GM12891 (cell line): ENCODE data around the gene KEAP1.

ENCODE experiments used
- DNase-seq: peaks from one replicate; pipeline ENCODE4 v3.0.0; 2011; ENCODE audit warnings: low spot score; ENCODE audit not compliant: insufficient read length
- FAIRE-seq: peaks from 2 replicates; lab custom pipeline; 2011; peaks lifted over from hg19 to GRCh38; lab: Jason Lieb, UNC
- PAX5 ChIP-seq: IDR thresholded peaks from 2 replicates; pipeline ENCODE4 v1.6.1; 2011; ENCODE audit warnings: low read length, moderate library complexity, mild to moderate bottlenecking; ENCODE audit not compliant: insufficient read depth, severe bottlenecking
- POLR2A ChIP-seq: IDR thresholded peaks from 2 replicates; pipeline ENCODE4 v1.6.1; 2011; ENCODE audit warnings: low read depth, low read length, control low read depth
- POLR2AphosphoS5 ChIP-seq: IDR thresholded peaks from 2 replicates; pipeline ENCODE4 v1.6.1; 2011; ENCODE audit warnings: low read depth, low read length, control low read depth
- POU2F2 ChIP-seq: IDR thresholded peaks from 2 replicates; pipeline ENCODE4 v1.6.1; 2011; ENCODE audit warnings: low read depth, mild to moderate bottlenecking, control low read depth, low read length, moderate library complexity
- SPI1 ChIP-seq: IDR thresholded peaks from 2 replicates; pipeline ENCODE4 v1.6.1; 2011; ENCODE audit warnings: low read depth, low read length, control low read depth
- TAF1 ChIP-seq: IDR thresholded peaks from 2 replicates; pipeline ENCODE4 v1.6.1; 2011; ENCODE audit warnings: low read depth, low read length, control low read depth

The KEAP1 gene

DNA sequence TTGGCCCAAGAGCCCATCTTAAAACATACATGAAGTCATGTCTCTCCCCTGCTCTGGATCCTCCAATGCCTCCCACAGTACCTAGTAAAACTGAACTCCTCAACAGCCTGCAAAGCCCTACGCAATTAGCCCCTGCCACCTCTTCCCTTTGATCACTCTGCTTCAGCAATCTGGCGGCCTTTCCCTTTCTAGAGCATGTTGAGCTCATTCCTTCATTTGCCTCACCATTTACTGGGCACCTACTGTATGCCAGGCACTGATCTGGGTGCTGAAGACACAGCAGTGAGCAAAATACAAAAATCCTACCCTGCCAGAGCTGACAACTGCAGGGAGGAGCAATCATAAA, 2.9 kb downstream of the KEAP1 start:
- TF ChIP-seq PAX5: no peak
- no peak for TF ChIP-seq TAF1
- TF ChIP-seq SPI1: no peak
- no peak for TF ChIP-seq POLR2A
- TF ChIP-seq POU2F2: no peak
- TF ChIP-seq POLR2AphosphoS5: no peak
- FAIRE-seq: no peak
- DNase-seq: no peak

DNA sequence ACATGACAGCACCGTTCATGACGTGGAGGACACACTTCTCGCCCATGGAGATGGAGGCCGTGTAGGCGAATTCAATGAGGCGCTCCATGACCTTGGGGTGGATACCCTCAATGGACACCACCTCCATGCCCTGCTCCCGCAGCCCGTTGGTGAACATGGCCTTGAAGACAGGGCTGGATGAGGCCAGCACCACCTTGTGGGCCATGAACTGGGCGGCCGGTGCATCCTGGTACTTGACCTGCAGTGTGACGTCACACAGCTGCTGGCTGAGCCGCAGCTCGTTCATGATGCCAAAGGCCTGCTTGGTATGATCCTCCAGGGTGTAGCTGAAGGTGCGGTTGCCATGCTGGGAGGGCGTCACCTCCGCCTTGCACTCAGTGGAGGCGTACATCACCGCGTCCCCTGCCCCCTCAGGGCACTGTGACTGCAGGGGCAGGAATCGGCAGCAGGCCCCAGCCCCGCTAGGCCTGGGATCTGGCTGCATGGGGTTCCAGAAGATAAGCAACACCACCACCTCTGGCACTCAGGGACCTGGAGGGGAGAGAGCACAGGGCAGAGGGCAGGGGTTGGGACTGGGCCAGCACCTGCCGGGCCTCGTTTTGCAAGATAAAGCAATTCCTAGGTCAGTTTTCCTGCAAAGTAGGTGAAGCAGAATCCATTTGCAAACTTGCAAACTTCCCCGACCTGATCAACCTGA, 3.5 kb downstream of the KEAP1 start:
- FAIRE-seq (no peak), DNase-seq (no peak)
- no peak for TF ChIP-seq PAX5

DNA sequence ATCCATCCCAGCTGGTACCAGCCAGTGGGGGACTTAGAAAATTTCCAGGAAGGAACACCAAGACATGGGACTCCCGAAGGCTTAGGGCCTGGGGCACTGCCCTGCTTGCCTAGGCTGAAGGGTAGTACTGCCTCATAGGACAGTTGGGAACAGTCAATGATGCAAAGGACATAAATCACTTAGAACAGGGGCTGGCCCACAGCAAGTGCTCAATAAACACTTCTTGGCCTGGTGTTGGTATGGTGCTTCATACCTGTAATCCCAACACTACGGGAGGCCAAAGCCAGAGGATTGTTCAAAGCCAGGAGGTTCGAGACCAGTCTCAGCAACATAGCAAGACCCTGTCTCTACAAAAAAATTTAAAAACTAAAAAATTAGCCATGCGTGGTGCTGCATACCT, 5.8 kb downstream of the KEAP1 start:
- FAIRE-seq (no peak), DNase-seq (no peak)
- TF ChIP-seq POLR2A: no peak
- no peak for TF ChIP-seq TAF1
- TF ChIP-seq POLR2AphosphoS5: no peak
- TF ChIP-seq PAX5: no peak
- TF ChIP-seq SPI1: no peak
- TF ChIP-seq POU2F2: no peak

DNA sequence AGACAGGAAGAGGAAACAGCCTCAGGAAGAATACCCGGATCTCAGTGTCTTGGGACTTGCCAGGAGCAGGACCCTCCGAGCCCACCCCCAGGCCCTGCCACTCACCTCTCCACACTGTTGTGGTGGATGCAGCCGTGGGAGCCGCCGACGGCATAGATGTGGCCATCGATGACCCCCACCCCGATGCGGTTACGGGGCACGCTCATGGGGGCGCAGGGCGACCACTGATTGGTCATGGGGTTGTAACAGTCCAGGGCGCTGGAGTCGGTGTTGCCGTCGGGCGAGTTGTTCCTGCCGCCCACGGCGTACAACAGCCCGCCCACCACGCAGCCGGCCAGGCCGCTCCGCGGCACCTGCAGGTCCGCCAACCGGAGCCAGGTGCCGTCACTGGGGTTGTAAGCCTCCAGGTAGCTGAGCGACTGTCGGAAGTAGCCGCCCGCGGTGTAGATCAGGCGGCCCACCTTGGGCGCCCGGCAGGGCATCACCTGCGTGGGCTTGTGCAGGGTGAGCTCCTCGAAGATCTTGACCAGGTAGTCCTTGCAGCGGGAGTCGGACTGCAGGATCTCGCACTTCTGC, 11.6 kb downstream of the KEAP1 start:
- DNase-seq (no peak), FAIRE-seq (no peak)
- no peak for TF ChIP-seq TAF1
- no peak for TF ChIP-seq SPI1
- TF ChIP-seq POU2F2: no peak
- TF ChIP-seq POLR2A: no peak
- TF ChIP-seq POLR2AphosphoS5: no peak
- TF ChIP-seq PAX5: no peak

DNA sequence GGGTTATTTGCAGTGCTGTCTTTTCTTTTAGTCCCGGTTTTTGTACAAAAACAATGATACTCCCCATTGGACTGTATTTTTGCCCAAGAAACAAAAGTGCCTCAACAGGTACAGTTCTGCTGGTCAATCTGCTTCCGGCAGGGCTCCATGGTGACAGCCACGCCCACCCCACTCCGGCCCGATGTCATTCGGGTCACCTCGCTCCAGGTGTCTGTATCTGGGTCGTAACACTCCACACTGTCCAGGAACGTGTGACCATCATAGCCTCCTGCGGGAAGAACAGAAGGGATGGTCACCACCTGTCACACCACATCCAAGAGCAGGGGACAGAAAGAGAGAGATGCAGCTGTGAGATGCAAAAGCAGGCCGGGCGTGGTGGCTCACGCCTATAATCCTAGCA, 16.6 kb downstream of the KEAP1 start:
- FAIRE-seq (no peak), DNase-seq (no peak)
- TF ChIP-seq SPI1: no peak
- no peak for TF ChIP-seq PAX5
- no peak for TF ChIP-seq POLR2A
- no peak for TF ChIP-seq POLR2AphosphoS5
- no peak for TF ChIP-seq POU2F2
- no peak for TF ChIP-seq TAF1

- no peak for TF ChIP-seq PAX5
- FAIRE-seq (peak; percentile 16), DNase-seq (peak; percentile 52)
Observed at GRCh38 chr19:10478903-10479384, 24.2 kb downstream of the KEAP1 start.

DNA sequence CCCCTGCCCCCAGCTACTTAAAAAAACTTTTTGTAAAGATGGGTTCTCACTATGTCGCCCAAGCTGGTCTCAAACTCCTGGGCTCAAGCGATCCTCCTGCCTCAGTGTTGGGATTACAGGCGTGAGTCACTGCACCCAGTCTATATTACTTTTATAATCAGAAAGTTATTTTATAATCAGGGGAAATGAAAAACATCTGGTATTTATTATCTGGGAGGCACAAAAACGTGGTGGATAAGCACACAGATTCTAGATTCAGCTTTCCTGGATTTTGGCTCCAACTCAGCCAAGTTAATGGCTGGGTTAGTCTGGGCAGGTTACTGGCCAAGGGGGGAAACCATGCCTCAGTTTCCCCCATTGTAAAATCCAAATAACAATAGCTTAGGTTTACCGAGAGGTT, 24.7 kb downstream of the KEAP1 start:
- TF ChIP-seq POU2F2 (no peak), POLR2A (no peak), POLR2AphosphoS5 (no peak)
- FAIRE-seq (no peak), DNase-seq (no peak)

DNA sequence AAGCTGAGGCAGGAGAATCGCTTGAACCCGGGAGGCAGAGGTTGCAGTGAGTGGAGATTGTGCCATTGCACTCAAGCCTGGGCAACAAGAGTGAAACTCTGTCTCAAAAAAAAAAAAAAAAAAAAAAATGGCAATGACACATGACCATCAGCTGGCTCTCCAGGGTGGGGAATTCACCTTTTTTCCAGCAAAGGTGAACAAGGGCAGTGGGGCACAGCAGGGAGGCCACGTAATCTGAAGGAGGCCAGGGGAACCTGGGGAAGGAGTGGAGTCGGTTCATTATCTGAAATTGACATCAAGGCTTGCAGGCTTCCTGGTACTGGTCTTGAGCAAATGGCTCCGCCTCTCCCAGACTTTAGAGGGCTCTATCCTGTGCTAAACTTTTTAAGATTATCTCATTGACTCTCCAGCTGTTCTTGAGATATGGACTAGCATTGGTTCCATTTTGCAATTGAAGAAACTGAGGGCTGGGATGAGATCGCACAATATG, 28.1 kb downstream of the KEAP1 start:
- TF ChIP-seq TAF1 (no peak), POU2F2 (no peak), PAX5 (no peak), SPI1 (no peak), POLR2A (no peak), POLR2AphosphoS5 (no peak)
- FAIRE-seq (no peak), DNase-seq (no peak)

DNA sequence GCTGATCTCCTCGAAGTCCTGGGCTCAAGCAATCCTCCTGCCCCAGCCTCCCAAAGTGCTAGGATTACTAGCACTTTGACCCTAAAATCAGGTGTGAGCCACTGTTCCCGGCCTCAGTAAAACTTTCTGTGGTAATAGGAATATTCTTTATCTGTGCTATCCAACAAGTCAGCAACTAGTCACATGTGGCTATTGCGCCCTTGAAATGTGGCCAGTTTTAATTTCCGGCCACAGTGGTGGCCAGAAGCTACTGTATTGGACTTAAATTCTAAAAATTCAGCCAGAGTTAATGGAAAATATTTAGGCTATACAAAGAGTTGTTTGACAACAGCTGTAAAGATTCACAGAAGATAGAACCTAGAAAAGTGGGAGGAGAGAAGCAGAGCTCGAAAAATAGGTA, 30.0 kb downstream of the KEAP1 start:
- FAIRE-seq (no peak), DNase-seq (no peak)
- TF ChIP-seq SPI1 (no peak), POU2F2 (no peak), TAF1 (no peak), POLR2A (no peak), POLR2AphosphoS5 (no peak), PAX5 (no peak)

DNA sequence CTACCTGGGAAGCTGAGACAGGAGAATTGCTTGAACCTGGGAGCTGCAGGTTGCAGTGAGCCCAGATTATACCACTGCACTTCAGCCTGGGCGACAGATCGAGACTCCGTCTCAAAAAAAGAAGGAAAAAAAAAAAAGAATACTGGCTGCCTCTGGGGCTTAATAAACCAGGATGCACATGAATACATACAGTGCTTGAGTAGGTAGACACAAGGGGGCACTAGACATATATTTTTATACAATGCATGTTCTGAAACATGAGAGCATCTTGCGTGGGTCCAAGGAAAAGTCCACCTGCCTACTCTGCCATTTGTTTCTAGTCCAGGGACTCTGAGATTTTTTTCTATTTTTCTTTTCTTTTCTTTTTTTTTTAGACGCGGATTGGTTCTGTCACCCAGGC, 31.2 kb downstream of the KEAP1 start:
- TF ChIP-seq POLR2AphosphoS5 (no peak), TAF1 (no peak), SPI1 (no peak), PAX5 (no peak), POU2F2 (no peak), POLR2A (no peak)
- no peak for DNase-seq
- FAIRE-seq: no peak

DNA sequence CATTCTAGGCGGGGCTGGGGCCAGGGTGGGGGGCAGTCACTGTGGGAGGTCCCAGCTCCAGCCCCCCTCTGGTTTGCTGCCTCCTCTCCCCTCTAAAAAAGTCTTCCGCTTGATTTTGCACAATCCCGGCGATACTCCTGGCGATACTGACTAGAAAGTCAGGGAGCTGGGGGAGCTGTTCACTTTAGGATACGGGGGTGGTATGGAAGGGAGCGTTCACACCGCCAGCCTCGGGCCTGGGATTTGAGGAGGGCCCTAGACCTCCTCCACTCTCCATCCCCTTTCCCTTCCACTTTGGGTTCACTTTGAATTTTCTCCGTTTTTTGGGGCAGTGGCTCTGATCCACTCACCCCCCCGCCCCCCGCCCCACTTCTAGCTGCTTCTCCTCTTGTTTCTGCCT, 35.0 kb downstream of the KEAP1 start:
- DNase-seq: no peak
- FAIRE-seq: no peak
- TF ChIP-seq POLR2AphosphoS5: no peak
- no peak for TF ChIP-seq SPI1
- no peak for TF ChIP-seq TAF1
- no peak for TF ChIP-seq POLR2A
